ENCODE measurements around the gene PLXNB1. TPM values are rescaled to one million over a fixed set of nuclear protein-coding genes. Genes with fewer than 3 reads are reported as not detected.

PLXNB1 gene
- total RNA-seq, 5 donors from 2014 or later (not counting 1 experiment from before 2014, with no cell fraction given), result 2.5 to 6.9 (median 5.9) TPM

DNA sequence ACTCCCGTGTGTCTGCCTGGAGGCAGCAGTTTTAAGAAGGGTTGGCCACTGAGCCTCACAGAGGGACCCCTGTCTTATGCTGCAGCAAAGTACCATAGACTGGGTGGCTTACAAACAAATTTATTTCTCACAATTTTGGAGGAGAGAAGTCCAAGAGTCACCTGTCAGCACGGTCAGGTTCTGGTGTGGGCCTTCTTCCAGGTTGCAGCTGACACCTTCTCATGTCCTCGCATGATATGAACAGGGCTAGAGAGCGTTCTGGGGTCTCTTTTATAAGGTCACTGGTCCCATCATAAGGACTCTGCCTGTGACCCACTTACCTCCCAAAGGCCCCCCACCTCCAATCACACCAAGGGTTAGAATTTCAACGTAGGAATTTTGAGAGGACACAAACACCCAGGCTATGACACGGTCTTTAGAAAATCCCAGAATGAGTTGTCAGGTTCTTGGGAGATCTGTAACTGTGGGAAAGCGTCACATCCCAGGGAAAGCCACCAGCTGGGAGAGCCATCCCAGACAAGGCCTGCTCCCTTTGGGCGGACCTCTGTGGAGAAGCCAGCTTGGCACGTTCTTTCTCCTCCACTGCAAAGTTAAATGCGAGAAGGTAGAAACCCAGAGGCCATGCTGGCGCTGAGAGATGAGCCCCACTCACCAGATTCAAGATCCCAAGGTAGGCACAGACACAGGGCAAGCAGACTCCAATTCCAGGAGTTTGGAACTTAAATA, 58.1 kb downstream of the PLXNB1 start, which contains the start of gene FBXW12:
FBXW12 (plus strand) TSS at position 569 of the 726 bp plus-strand sequence. CDS start 549 bp downstream, outside the sequence.
- peaks cover 0 to 2% of the 10 kb centered on the region in 2 experiments for H3K27me3 ChIP-seq (replicated peaks in 1 of 2; ENCODE audit: control insufficient read depth in 2 of 2, extremely low read depth in 1 of 2, insufficient read depth in 2 of 2, low read length in 1 of 2)
- POLR2A ChIA-PET, result interaction anchor here in 1 of 2 donors (0.5 kb wide), 1 partner anchor 64 kb away, joined by 6 read pairs; no protein-coding TSS in a partner anchor
- H3K27ac Mint-ChIP-seq, result no peak within 1 kb of the TSS
- no peak within 1 kb of the TSS for H3K4me3 Mint-ChIP-seq
- no peaks in the 10 kb centered on the region for H3K9me3 ChIP-seq
- H3K27me3 Mint-ChIP-seq, result no peaks in the 10 kb centered on the region
- no peak within 1 kb of the TSS for H3K27ac ChIP-seq (ENCODE audit: low read length)
- WGBS (ENCODE audit: insufficient coverage), result 86% methylated on average over 8 of the region's 11 CpGs
- H3K4me1 ChIP-seq (ENCODE audit: control insufficient read depth in 1 of 2, extremely low read depth in 1 of 2, insufficient read depth in 2 of 2, low read length in 2 of 2), result no peaks in the 10 kb centered on the region
- H3K36me3 Mint-ChIP-seq, result no peaks in the 10 kb centered on the region
- H3K9me3 Mint-ChIP-seq, result no peaks in the 10 kb centered on the region
- no peak within 1 kb of the TSS for H3K4me3 ChIP-seq (ENCODE audit: control insufficient read depth in 1 of 2, extremely low read depth in 1 of 2, low read length in 1 of 2)
- no peaks in the 10 kb centered on the region for H3K4me1 Mint-ChIP-seq
- DNase-seq (no peak), ATAC-seq (replicated peaks in 1 of 4) (no peak)
- H3K36me3 ChIP-seq (ENCODE audit: control insufficient read depth in 2 of 2, extremely low read depth in 1 of 2, insufficient read depth in 1 of 2, low read length in 1 of 2), result no peaks in the 10 kb centered on the region
- CTCF ChIA-PET, result no interaction called here

- H3K4me1 Mint-ChIP-seq, result no peaks in the 10 kb centered on the region
- POLR2A ChIA-PET, result no interaction called here
- H3K9me3 Mint-ChIP-seq, result no peaks in the 10 kb centered on the region
- no peaks in the 10 kb centered on the region for H3K36me3 Mint-ChIP-seq
- ATAC-seq (replicated peaks in 1 of 4) (no peak), DNase-seq (no peak)
- no peaks in the 10 kb centered on the region for H3K27me3 Mint-ChIP-seq
- Histone ChIP-seq H3K4me3 (ENCODE audit: control insufficient read depth in 1 of 2, extremely low read depth in 1 of 2, low read length in 1 of 2) (no peak overlapping the region), H3K27me3 (replicated peaks in 1 of 2; ENCODE audit: control insufficient read depth in 2 of 2, extremely low read depth in 1 of 2, insufficient read depth in 2 of 2, low read length in 1 of 2) (peaks cover 0 to 2% of the 10 kb centered on the region in 2 experiments), H3K9me3 (no peaks in the 10 kb centered on the region), H3K36me3 (ENCODE audit: control insufficient read depth in 2 of 2, extremely low read depth in 1 of 2, insufficient read depth in 1 of 2, low read length in 1 of 2) (no peaks in the 10 kb centered on the region), H3K27ac (ENCODE audit: low read length) (no peak overlapping the region), H3K4me1 (ENCODE audit: control insufficient read depth in 1 of 2, extremely low read depth in 1 of 2, insufficient read depth in 2 of 2, low read length in 2 of 2) (no peaks in the 10 kb centered on the region)
- H3K4me3 Mint-ChIP-seq, result no peak overlapping the region
- 82% methylated on average over 5 of the region's 7 CpGs for WGBS (ENCODE audit: insufficient coverage)
- CTCF ChIA-PET, result no interaction called here
- no peak overlapping the region for H3K27ac Mint-ChIP-seq
These were observed 59.6 kb downstream of the PLXNB1 start for GRCh38 chr3:48370333-48370713.

GRCh38 chr3:48369693-48370332, 60.1 kb downstream of the PLXNB1 start:
- DNase-seq (no peak), ATAC-seq (replicated peaks in 1 of 4) (no peak)
- Mint-ChIP-seq H3K27me3 (no peaks in the 10 kb centered on the region), H3K27ac (no peak overlapping the region), H3K9me3 (no peaks in the 10 kb centered on the region), H3K4me1 (no peaks in the 10 kb centered on the region), H3K4me3 (no peak overlapping the region), H3K36me3 (no peaks in the 10 kb centered on the region)
- Histone ChIP-seq H3K9me3 (no peaks in the 10 kb centered on the region), H3K4me3 (ENCODE audit: control insufficient read depth in 1 of 2, extremely low read depth in 1 of 2, low read length in 1 of 2) (no peak overlapping the region), H3K27me3 (replicated peaks in 1 of 2; ENCODE audit: control insufficient read depth in 2 of 2, extremely low read depth in 1 of 2, insufficient read depth in 2 of 2, low read length in 1 of 2) (peaks cover 0 to 2% of the 10 kb centered on the region in 2 experiments), H3K4me1 (ENCODE audit: control insufficient read depth in 1 of 2, extremely low read depth in 1 of 2, insufficient read depth in 2 of 2, low read length in 2 of 2) (no peaks in the 10 kb centered on the region), H3K36me3 (ENCODE audit: control insufficient read depth in 2 of 2, extremely low read depth in 1 of 2, insufficient read depth in 1 of 2, low read length in 1 of 2) (no peaks in the 10 kb centered on the region), H3K27ac (ENCODE audit: low read length) (no peak overlapping the region)
- WGBS (ENCODE audit: insufficient coverage), result 80% methylated on average over 2 of the region's 7 CpGs
- CTCF ChIA-PET, result no interaction called here
- POLR2A ChIA-PET, result no interaction called here

- Histone ChIP-seq H3K9me3 (no peaks in the 10 kb centered on the region), H3K27me3 (replicated peaks in 1 of 2; ENCODE audit: control insufficient read depth in 2 of 2, extremely low read depth in 1 of 2, insufficient read depth in 2 of 2, low read length in 1 of 2) (peaks cover 0 to 1% of the 10 kb centered on the region in 2 experiments), H3K4me1 (ENCODE audit: control insufficient read depth in 1 of 2, extremely low read depth in 1 of 2, insufficient read depth in 2 of 2, low read length in 2 of 2) (no peaks in the 10 kb centered on the region), H3K36me3 (ENCODE audit: control insufficient read depth in 2 of 2, extremely low read depth in 1 of 2, insufficient read depth in 1 of 2, low read length in 1 of 2) (no peaks in the 10 kb centered on the region), H3K27ac (ENCODE audit: low read length) (no peak overlapping the region), H3K4me3 (ENCODE audit: control insufficient read depth in 1 of 2, extremely low read depth in 1 of 2, low read length in 1 of 2) (no peak overlapping the region)
- ChIA-PET POLR2A (no interaction called here), CTCF (interaction anchor here in 1 of 2 donors (0.5 kb wide), 1 partner anchor 93 kb away, joined by 3 read pairs; no protein-coding TSS in a partner anchor)
- no peak overlapping the region for H3K4me3 Mint-ChIP-seq
- no peaks in the 10 kb centered on the region for H3K4me1 Mint-ChIP-seq
- no peak overlapping the region for H3K27ac Mint-ChIP-seq
- DNase-seq (no peak), ATAC-seq (replicated peaks in 1 of 4) (no peak)
- H3K27me3 Mint-ChIP-seq, result no peaks in the 10 kb centered on the region
- H3K36me3 Mint-ChIP-seq, result peaks cover under 1% of the 10 kb centered on the region
- peaks cover 0 to 2% (median under 1%) of the 10 kb centered on the region in 3 donors for H3K9me3 Mint-ChIP-seq
These were observed 62.7 kb downstream of the PLXNB1 start for GRCh38 chr3:48367201-48367600.

DNA sequence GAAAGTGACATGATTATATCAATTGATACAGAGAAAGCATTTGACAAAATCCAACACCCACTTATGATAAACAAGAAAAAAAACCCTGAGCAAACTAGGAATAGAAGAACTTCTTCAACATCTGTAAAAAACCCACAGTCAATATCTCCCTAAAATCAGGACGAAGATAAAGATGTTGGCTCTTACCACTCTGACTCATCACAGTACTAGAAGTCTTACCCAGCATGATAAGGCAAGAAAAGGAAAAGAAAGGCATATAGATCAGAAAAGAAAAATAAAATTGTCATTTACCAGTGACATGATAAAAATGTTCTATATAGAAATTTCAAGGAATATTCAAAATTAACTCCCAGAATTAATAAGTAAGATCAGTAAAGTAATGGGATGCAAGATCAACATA, 65.0 kb downstream of the PLXNB1 start:
- Histone ChIP-seq H3K36me3 (ENCODE audit: control insufficient read depth in 2 of 2, extremely low read depth in 1 of 2, insufficient read depth in 1 of 2, low read length in 1 of 2) (no peaks in the 10 kb centered on the region), H3K4me1 (ENCODE audit: control insufficient read depth in 1 of 2, extremely low read depth in 1 of 2, insufficient read depth in 2 of 2, low read length in 2 of 2) (no peaks in the 10 kb centered on the region), H3K4me3 (ENCODE audit: control insufficient read depth in 1 of 2, extremely low read depth in 1 of 2, low read length in 1 of 2) (no peak overlapping the region), H3K9me3 (no peaks in the 10 kb centered on the region), H3K27ac (ENCODE audit: low read length) (no peak overlapping the region), H3K27me3 (replicated peaks in 1 of 2; ENCODE audit: control insufficient read depth in 2 of 2, extremely low read depth in 1 of 2, insufficient read depth in 2 of 2, low read length in 1 of 2) (no peaks in the 10 kb centered on the region)
- WGBS (ENCODE audit: insufficient coverage), result no CpG with 5 or more reads among the region's 1 CpG
- no peak overlapping the region for H3K27ac Mint-ChIP-seq
- peaks cover 0 to 13% (median 12%) of the 10 kb centered on the region in 3 donors for H3K9me3 Mint-ChIP-seq
- no peaks in the 10 kb centered on the region for H3K4me1 Mint-ChIP-seq
- peaks cover 0 to 3% of the 10 kb centered on the region in 2 donors for H3K27me3 Mint-ChIP-seq
- H3K36me3 Mint-ChIP-seq, result peaks cover 3% of the 10 kb centered on the region
- H3K4me3 Mint-ChIP-seq, result no peak overlapping the region
- POLR2A ChIA-PET, result no interaction called here
- no peak for DNase-seq
- CTCF ChIA-PET, result no interaction called here
- no peak for ATAC-seq (replicated peaks in 1 of 4)

DNA sequence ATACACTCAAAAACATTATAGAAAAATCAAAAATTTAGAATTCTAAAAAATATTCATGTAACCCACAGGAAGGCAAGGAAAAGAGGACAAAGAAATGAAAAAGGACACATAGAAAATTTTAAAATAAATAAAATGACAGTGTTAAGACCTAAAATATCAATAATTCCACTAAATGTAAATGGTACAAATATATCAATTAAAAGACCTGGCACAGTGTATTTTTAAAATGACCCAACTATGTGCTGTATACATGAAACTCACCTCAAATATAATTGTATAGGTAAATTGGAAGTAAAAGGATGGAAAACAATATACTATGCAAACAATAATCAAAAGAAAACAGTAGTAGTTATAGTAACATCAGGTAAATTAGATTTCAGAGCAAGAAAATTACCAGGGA, 68.0 kb downstream of the PLXNB1 start:
- CTCF ChIA-PET, result interaction anchor here in 1 of 2 donors (0.6 kb wide), 2 partner anchors 1546 to 1732 kb away, joined by 3 to 4 read pairs; no protein-coding TSS in a partner anchor
- no peak for ATAC-seq (replicated peaks in 1 of 4)

More for the DNA sequence above, 68.0 kb downstream of the PLXNB1 start:
- peaks cover 0 to 14% of the 10 kb centered on the region in 2 experiments for H3K27me3 ChIP-seq (replicated peaks in 1 of 2; ENCODE audit: control insufficient read depth in 2 of 2, extremely low read depth in 1 of 2, insufficient read depth in 2 of 2, low read length in 1 of 2)
- H3K36me3 ChIP-seq (ENCODE audit: control insufficient read depth in 2 of 2, extremely low read depth in 1 of 2, insufficient read depth in 1 of 2, low read length in 1 of 2), result no peaks in the 10 kb centered on the region
- peaks cover 0 to 13% (median 12%) of the 10 kb centered on the region in 3 donors for H3K9me3 Mint-ChIP-seq
- no peaks in the 10 kb centered on the region for H3K4me1 Mint-ChIP-seq
- peaks cover 3% of the 10 kb centered on the region for H3K36me3 Mint-ChIP-seq
- no peak overlapping the region for H3K4me3 Mint-ChIP-seq
- DNase-seq, result no peak
- H3K4me1 ChIP-seq (ENCODE audit: control insufficient read depth in 1 of 2, extremely low read depth in 1 of 2, insufficient read depth in 2 of 2, low read length in 2 of 2), result no peaks in the 10 kb centered on the region
- POLR2A ChIA-PET, result no interaction called here
- H3K27ac ChIP-seq (ENCODE audit: low read length), result no peak overlapping the region
- H3K9me3 ChIP-seq, result no peaks in the 10 kb centered on the region
- no peak overlapping the region for H3K27ac Mint-ChIP-seq
- H3K4me3 ChIP-seq (ENCODE audit: control insufficient read depth in 1 of 2, extremely low read depth in 1 of 2, low read length in 1 of 2), result no peak overlapping the region
- H3K27me3 Mint-ChIP-seq, result peaks cover 0 to 3% of the 10 kb centered on the region in 2 donors

Data from T-cell (primary cell).